GM23338 (cell line): ENCODE results near the gene ZDHHC8. TPM values are rescaled to one million over a fixed set of nuclear protein-coding genes. Genes with fewer than 3 reads are reported as not detected.

Source experiments
- ATAC-seq: fragments of 200-7000 bp; cut with Tn5 transposase; 3 replicates; pipeline ENCODE4 v1.9.1; 2020
- DNase-seq: peaks from one replicate; pipeline ENCODE4 v3.0.0-alpha.2; 2015; ENCODE audit warnings: low spot score
- H2AFZ ChIP-seq: fragments of 200-600 bp; sonication (generic); 2 replicates; pipeline ENCODE4 v1.8.0; 2016; ENCODE audit warnings: antibody characterized with exemption, mild to moderate bottlenecking, moderate library complexity
- H3F3A ChIP-seq: fragments of 200-600 bp; sonication (generic); replicated peaks from 2 replicates; pipeline ENCODE4 v1.8.0; 2017; ENCODE audit warnings: antibody characterized with exemption, mixed run types, low read depth
- H3K27ac ChIP-seq: fragments of 200-600 bp; sonication (generic); 2 replicates; pipeline ENCODE4 v1.6.1; 2016; ENCODE audit warnings: low read depth
- H3K27me3 ChIP-seq: fragments of 200-600 bp; sonication (generic); 2 replicates; pipeline ENCODE4 v1.8.0; 2016; ENCODE audit warnings: mild to moderate bottlenecking, mixed run types, moderate library complexity; ENCODE audit not compliant: insufficient read depth
- H3K36me3 ChIP-seq: fragments of 200-600 bp; sonication (generic); 2 replicates; pipeline ENCODE4 v1.8.0; 2016; ENCODE audit warnings: mild to moderate bottlenecking; ENCODE audit not compliant: insufficient read depth
- H3K4me1 ChIP-seq: fragments of 200-600 bp; sonication (generic); 2 replicates; pipeline ENCODE4 v1.8.0; 2016; ENCODE audit warnings: mild to moderate bottlenecking, moderate library complexity; ENCODE audit not compliant: insufficient read depth
- H3K4me2 ChIP-seq: fragments of 200-600 bp; sonication (generic); 2 replicates; pipeline ENCODE4 v1.7.1; 2017; ENCODE audit warnings: mixed run types
- H3K4me3 ChIP-seq: fragments of 200-600 bp; sonication (generic); 2 replicates; pipeline ENCODE4 v1.6.1; 2016; ENCODE audit warnings: mixed run types
- H3K79me2 ChIP-seq: fragments of 200-600 bp; sonication (generic); replicated peaks from 2 replicates; pipeline ENCODE4 v1.8.0; 2017; ENCODE audit warnings: mild to moderate bottlenecking; ENCODE audit not compliant: insufficient read depth
- H3K9me2 ChIP-seq: fragments of 200-600 bp; sonication (generic); 2 replicates; pipeline ENCODE4 v1.8.0; 2017; ENCODE audit not compliant: insufficient read depth
- H4K20me1 ChIP-seq: fragments of 200-600 bp; sonication (generic); replicated peaks from 2 replicates; pipeline ENCODE4 v1.8.0; 2017; ENCODE audit warnings: mild to moderate bottlenecking; ENCODE audit not compliant: insufficient read depth
- H3K27ac Mint-ChIP-seq: 2 replicates; pipeline ENCODE4 v1.8.0; 2020; ENCODE audit warnings: inconsistent platforms, mild to moderate bottlenecking, moderate library complexity, mixed read lengths
- H3K27me3 Mint-ChIP-seq: 3 replicates; pipeline ENCODE4 v1.8.0; 2022; ENCODE audit warnings: low read depth, mild to moderate bottlenecking, moderate library complexity, mixed read lengths, inconsistent platforms; ENCODE audit not compliant: insufficient read depth, poor library complexity
- H3K36me3 Mint-ChIP-seq: 3 replicates; pipeline ENCODE4 v1.8.0; 2021; ENCODE audit warnings: low read depth, mild to moderate bottlenecking, inconsistent platforms, moderate library complexity, mixed read lengths
- H3K4me1 Mint-ChIP-seq: 3 replicates; pipeline ENCODE4 v1.8.0; 2020; ENCODE audit warnings: mild to moderate bottlenecking, inconsistent platforms, mixed read lengths
- H3K4me3 Mint-ChIP-seq: 3 replicates; pipeline ENCODE4 v1.8.0; 2021; ENCODE audit warnings: moderate library complexity, mild to moderate bottlenecking, inconsistent platforms, mixed read lengths
- H3K9me3 Mint-ChIP-seq: 3 replicates; pipeline ENCODE4 v1.8.0; 2020; ENCODE audit warnings: moderate library complexity, mild to moderate bottlenecking, inconsistent platforms, mixed read lengths
- CREB1 ChIP-seq: fragments of 250-450 bp; sonication (Bioruptor Pico); IDR thresholded peaks from 2 replicates; pipeline ENCODE4 v1.5.0; 2020; ENCODE audit warnings: low read depth, mild to moderate bottlenecking, moderate library complexity
- CTCF ChIP-seq, 2 experiments: fragments of 200-600 bp in 1 of 2; sonication (generic) in 1 of 2; conservative IDR thresholded peaks; 2 replicates each; pipeline versions ENCODE4 v1.5.1 to v1.6.1; 2016 to 2017; ENCODE audit warnings: antibody characterized with exemption in 2 of 2, low read depth in 2 of 2, mild to moderate bottlenecking in 2 of 2, moderate library complexity in 1 of 2
- ETS1 ChIP-seq: IDR thresholded peaks from 2 replicates; pipeline ENCODE4 v1.6.1; 2016; ENCODE audit warnings: antibody characterized with exemption
- JUNB ChIP-seq: IDR thresholded peaks from one replicate; pipeline ENCODE4 v1.6.1; 2016; ENCODE audit warnings: antibody characterized with exemption; ENCODE audit not compliant: unreplicated experiment
- REST ChIP-seq: IDR thresholded peaks from one replicate; pipeline ENCODE4 v1.6.1; 2018; ENCODE audit warnings: antibody characterized with exemption; ENCODE audit not compliant: unreplicated experiment
- STAT1 ChIP-seq: IDR thresholded peaks from one replicate; pipeline ENCODE4 v1.6.1; 2016; ENCODE audit warnings: antibody characterized with exemption; ENCODE audit not compliant: unreplicated experiment
- polyA plus RNA-seq: library from polyadenylated mRNA; unstranded; fragments of >200 nt; fragmentation: Nextera tagmentation; extraction: Ambion mirVana; gene quantifications from 2 replicates; pipeline ENCODE4 v1.2.1, GENCODE V29; 2016
- total RNA-seq: library from RNA; depleted of rRNA; stranded (reverse); fragments of >200 nt; shearing (Covaris generic); gene quantifications from 2 replicates; pipeline ENCODE4 v1.2.3, GENCODE V29; 2014

Gene ZDHHC8
- total and polyA plus RNA-seq, 2 experiments from 2014 or later = 13.7 to 47.6 TPM

- H3K36me3 ChIP-seq = peaks cover 27% of the 10 kb centered on the region
- no peaks in the 10 kb centered on the region for H3K27me3 ChIP-seq
- H3K9me3 Mint-ChIP-seq = no peaks in the 10 kb centered on the region; the same call in 2 of the 3 replicates
- DNase-seq (peak; percentile 89), ATAC-seq (peak; percentile 82)
- no peak overlapping the region for H3K4me3 ChIP-seq
- peaks cover 66% of the 10 kb centered on the region for H3K36me3 Mint-ChIP-seq
- H3K27ac Mint-ChIP-seq = peak overlapping the region; percentile 92
- H3K4me3 Mint-ChIP-seq = peak overlapping the region; percentile 26; the same call in 2 of the 3 replicates
- peaks cover 36% of the 10 kb centered on the region for H3K4me1 Mint-ChIP-seq
- peaks cover 61% of the 10 kb centered on the region for H4K20me1 ChIP-seq
- peaks cover 12% of the 10 kb centered on the region; the same call in 1 of the 2 replicates for H3K4me1 ChIP-seq
- H2AFZ ChIP-seq = no peak overlapping the region
- peaks cover 82% of the 10 kb centered on the region for H3K79me2 ChIP-seq
- H3K9me2 ChIP-seq = no peaks in the 10 kb centered on the region
- H3F3A ChIP-seq = peaks cover 31% of the 10 kb centered on the region
- peak; percentile 39; the same call in 1 of the 2 replicates for TF ChIP-seq CREB1 (CRISPR knock-in tag)
- no peak for TF ChIP-seq STAT1
- TF ChIP-seq ETS1 = no peak
- peak; percentile 66 to 75 for TF ChIP-seq CTCF (conservative IDR thresholded peaks at IDR 0.05; ENCODE audit: low read depth in 2 of 2)
- TF ChIP-seq JUNB = no peak
- TF ChIP-seq REST = no peak
- H3K27me3 Mint-ChIP-seq = peaks cover 37% of the 10 kb centered on the region
- H3K4me2 ChIP-seq = peak overlapping the region; percentile 43; the same call in 1 of the 2 replicates
- peak overlapping the region; percentile 79; the same call in 1 of the 2 replicates for H3K27ac ChIP-seq
Observed at GRCh38 chr22:20084547-20085413, 46.8 kb upstream of the ZDHHC8 start.
